Choroid plexus epithelial cell (primary cell): ENCODE measurements around the gene NDST3.

ENCODE experiments used
- DNase-seq: peaks from one replicate; pipeline ENCODE4 v3.0.0-alpha.2; 2010; ENCODE audit warnings: low read depth
- H3K4me3 ChIP-seq: 2 replicates; pipeline ENCODE4 v1.5.1; 2011; ENCODE audit warnings: low read depth, mild to moderate bottlenecking, control low read depth, low read length, moderate library complexity
- TF ChIP-seq, protein P1 (sequence below): conservative IDR thresholded peaks from 2 replicates; pipeline ENCODE4 v1.5.1; 2011; ENCODE audit warnings: low read depth, mild to moderate bottlenecking, control low read depth, inconsistent platforms, low read length, moderate library complexity

Gene NDST3

DNA sequence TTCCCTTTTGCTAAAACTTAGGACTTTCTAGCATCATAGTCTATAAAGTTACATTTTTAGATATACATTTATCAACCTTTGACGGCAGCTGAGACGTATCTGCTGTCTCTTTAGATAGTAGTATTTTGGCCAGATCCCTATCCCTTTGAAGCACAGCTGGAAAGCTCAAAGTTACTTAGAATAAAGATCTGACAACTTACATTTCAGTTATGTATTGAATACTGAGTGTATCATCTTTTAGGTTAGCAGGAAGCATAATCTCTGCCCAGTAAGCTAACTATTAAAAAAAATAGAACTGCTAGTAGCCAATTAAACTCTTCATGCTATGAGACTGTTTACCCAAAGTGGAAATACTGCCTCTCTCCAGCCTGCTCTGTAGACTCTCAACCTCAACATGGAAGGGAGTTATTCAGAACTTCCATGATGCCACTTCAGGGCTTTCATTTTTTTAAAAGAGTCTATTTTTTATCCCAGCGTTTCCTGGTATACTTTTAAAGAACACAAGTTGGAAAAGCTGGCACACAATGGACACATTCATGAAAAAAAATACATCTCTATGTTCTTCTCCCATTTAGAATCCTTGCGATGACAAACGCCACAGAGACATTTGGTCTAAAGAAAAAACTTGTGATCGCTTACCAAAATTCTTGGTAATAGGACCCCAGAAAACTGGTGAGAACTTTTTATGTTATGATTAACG is 192.2 kb downstream of the NDST3 start:
- TF ChIP-seq, protein P1, sequence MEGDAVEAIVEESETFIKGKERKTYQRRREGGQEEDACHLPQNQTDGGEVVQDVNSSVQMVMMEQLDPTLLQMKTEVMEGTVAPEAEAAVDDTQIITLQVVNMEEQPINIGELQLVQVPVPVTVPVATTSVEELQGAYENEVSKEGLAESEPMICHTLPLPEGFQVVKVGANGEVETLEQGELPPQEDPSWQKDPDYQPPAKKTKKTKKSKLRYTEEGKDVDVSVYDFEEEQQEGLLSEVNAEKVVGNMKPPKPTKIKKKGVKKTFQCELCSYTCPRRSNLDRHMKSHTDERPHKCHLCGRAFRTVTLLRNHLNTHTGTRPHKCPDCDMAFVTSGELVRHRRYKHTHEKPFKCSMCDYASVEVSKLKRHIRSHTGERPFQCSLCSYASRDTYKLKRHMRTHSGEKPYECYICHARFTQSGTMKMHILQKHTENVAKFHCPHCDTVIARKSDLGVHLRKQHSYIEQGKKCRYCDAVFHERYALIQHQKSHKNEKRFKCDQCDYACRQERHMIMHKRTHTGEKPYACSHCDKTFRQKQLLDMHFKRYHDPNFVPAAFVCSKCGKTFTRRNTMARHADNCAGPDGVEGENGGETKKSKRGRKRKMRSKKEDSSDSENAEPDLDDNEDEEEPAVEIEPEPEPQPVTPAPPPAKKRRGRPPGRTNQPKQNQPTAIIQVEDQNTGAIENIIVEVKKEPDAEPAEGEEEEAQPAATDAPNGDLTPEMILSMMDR = no peak
- H3K4me3 ChIP-seq = no peak overlapping the region
- DNase-seq = no peak

GRCh38 chr4:118235566-118236120 is 201.4 kb downstream of the NDST3 start:
- no peak overlapping the region for H3K4me3 ChIP-seq
- DNase-seq = no peak
- TF ChIP-seq, protein P1 = no peak

- H3K4me3 ChIP-seq = no peak overlapping the region
- DNase-seq = no peak
- TF ChIP-seq, protein P1 = no peak
Observed at GRCh38 chr4:118237531-118237930, 203.2 kb downstream of the NDST3 start.

- H3K4me3 ChIP-seq = no peak overlapping the region
- no peak for DNase-seq
- TF ChIP-seq, protein P1 = no peak
Observed at GRCh38 chr4:118249890-118250289, 215.6 kb downstream of the NDST3 start.

GRCh38 chr4:118254368-118254767 is 220.1 kb downstream of the NDST3 start:
- TF ChIP-seq, protein P1 = no peak
- no peak overlapping the region for H3K4me3 ChIP-seq
- no peak for DNase-seq

DNA sequence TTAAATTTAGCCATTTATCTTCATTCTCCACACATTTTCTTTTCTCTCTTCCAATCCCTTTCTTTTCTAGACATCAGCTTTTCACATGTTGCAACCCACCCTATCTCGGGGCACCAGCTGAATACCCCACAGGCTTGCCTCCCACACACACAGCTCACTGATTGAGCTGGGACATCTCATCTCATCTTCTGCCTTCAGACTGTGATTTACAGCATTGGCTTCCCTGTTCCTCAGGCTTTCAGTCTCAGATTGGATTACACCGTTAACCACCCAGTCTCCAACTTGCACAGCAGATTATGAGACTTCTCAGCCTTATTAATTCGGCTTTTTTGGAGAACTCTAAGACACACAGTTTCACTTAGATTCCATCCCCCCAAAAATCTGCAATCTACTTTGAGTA is 224.8 kb downstream of the NDST3 start:
- DNase-seq = no peak
- H3K4me3 ChIP-seq = no peak overlapping the region
- TF ChIP-seq, protein P1 = no peak

GRCh38 chr4:118260309-118260708 is 226.0 kb downstream of the NDST3 start:
- H3K4me3 ChIP-seq = no peak overlapping the region
- TF ChIP-seq, protein P1 = no peak
- no peak for DNase-seq
